ENCODE measurements around the gene TMCO4.
"Not testable (repeated sequence)": the region's sequence is repeated elsewhere in the genome, so short reads cannot be mapped to it uniquely, and the experiment has no call there.

The TMCO4 gene

DNA sequence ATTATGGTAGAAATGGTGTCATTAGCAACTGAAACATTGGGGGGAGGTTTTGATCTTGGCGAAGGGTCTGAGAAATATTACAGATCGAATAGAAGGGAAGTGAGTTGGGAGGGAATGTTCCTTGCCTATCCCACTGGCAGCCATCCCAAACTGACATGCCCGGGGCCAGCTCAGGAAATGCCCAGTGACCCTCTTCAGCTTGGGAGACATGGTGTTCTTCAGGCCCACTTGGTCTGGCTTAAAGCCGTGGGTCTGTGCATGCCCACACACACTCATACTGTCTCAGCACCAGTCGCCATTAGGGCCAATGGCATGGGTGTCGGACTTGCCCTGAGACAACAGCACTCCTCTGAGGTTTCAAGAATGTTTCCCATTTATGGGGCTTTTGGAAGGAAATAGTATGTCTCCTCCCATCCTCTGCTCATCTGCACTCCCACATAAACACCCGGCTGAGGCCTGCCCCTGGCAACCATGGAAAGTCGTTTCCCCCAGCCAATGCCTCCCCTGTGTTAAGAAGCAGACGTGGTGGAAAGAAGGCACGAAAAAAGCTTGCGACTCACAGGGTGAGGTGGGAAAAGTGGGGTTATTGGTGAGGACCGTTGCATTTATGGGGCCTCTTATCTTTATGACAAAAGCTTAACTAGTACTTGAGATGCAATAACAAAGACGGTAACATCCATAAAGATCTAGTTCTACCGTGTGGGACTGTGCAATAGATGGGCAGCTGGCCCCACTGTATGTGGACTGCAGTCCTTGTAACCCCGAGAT, 13.3 kb upstream of the TMCO4 start:
- DNase-seq (ENCODE audit: low spot score), result no peak

DNA sequence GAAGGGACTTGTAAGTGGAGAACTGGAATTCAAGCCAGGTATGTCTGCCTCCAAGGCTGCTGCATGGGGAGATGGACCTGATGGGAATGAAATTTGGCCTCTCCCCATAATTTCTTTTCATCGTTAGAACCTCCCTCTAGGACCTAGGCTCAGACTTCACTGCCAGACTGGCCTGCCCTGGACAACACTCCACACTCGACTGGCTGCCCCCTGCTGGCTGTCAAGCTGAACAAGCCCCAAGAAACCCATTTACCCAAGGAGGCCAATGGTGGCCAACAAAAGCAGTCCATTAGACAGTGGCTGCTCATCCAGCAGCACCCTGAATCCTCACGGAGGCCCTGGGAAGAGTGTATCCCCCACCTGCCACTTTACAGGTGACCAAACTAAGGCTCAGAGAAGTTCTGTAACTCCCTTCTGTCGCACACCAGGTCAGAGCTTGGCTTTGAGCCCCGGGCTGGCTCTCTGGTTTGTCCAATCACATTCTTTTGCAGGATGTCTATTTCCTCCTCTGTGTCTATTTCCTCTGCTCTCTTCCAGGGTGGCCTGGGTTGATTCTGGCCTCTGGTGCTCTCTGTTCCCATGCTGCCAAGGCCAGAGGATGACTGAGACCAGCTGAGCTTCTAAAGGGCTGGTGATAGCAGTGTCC, 11.6 kb upstream of the TMCO4 start:
- peak; percentile 49 for DNase-seq (ENCODE audit: low spot score)

DNA sequence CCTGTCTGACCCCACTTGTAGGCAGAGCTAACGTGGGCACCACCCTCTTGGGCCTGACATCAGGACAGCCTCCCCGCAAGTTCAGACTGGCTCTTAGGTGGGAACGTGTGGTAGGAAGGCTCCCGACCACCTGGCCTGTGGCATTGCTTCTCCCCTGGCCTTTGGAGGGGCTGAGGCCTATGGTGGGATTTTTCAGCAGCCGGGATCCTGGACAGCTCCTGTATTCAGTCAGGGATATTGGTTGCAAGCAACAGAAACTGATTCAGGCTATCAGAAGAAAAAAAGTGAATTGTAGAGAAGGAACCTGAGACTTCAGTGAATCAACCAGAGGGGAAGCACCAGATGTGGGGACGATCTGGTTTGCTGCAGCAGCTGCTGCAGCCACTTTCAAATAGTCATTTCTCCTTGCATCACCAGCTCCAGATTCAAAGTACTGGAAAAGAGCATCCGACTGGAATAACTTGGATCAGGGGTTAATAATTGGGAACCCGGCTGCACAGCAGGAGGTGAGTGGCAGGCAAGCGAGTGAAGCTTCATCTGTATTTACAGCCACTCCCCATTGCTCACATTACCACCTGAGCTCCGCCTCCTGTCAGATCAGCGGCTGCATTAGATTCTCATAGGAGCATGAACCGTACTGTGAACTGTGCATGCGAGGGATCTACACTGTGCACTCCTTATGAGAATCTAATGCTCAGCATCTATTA, 9.5 kb upstream of the TMCO4 start:
- no peak for DNase-seq (ENCODE audit: low spot score)

DNA sequence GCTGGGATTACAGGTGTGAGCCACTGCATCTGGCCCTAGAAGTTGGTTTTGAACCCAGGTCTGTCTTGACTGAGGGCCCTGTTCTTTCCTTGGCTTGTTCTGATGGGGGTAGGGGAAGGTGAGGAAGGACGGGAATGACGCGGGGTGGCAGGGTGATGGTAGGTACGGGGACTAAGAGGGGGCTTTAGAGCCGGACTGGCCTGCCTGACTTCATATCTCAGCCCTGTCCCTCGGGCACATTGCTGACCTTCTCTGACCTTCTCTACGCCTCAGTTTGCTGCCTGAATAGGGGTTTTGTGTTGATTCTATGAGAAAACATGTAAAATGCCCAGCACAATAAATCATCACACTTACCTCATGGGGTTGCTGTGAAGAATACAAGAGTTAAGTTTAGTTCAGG, 8.6 kb upstream of the TMCO4 start:
- DNase-seq (ENCODE audit: low spot score), result no peak

DNA sequence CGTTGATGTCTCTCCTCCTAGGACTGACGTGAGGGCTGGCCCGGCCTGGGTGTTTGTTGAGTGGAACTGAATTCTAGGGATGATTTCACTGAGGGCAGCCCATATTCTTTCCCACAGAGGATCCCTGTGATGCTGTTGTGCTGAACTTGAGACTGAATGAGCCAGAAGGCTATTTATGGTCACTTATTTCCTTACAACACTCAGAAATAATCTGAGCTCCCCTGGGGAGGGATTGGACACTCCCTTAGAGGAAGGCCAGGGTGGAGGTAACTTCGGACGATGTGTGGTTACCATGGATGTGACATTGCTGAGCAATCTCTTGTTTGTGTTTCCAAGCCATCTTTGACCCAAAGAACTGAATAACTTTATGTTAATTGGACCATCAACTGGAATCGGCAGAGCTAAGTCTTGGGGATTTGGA, 5.1 kb upstream of the TMCO4 start:
- no peak for DNase-seq (ENCODE audit: low spot score)

DNA sequence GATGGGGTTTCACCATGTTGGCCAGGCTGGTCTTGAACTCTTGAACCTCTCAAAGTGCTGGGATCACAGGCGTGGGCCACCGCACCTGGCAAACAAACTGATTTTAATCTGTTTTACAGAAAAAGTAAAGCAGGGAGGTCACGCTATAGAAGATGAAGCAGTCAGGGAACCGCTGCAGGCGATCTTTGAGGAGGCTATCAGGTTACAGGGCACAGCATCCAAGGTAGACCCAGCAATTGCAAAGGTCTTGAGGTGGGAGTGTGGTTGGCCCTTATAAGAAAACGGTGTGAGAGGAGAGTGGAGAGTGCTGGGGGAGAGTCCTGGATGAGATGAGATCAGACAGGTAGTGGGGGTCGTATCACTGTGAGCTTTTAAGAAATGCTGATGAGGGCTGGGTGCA, 2.6 kb upstream of the TMCO4 start:
- DNase-seq (ENCODE audit: low spot score), result no peak

DNA sequence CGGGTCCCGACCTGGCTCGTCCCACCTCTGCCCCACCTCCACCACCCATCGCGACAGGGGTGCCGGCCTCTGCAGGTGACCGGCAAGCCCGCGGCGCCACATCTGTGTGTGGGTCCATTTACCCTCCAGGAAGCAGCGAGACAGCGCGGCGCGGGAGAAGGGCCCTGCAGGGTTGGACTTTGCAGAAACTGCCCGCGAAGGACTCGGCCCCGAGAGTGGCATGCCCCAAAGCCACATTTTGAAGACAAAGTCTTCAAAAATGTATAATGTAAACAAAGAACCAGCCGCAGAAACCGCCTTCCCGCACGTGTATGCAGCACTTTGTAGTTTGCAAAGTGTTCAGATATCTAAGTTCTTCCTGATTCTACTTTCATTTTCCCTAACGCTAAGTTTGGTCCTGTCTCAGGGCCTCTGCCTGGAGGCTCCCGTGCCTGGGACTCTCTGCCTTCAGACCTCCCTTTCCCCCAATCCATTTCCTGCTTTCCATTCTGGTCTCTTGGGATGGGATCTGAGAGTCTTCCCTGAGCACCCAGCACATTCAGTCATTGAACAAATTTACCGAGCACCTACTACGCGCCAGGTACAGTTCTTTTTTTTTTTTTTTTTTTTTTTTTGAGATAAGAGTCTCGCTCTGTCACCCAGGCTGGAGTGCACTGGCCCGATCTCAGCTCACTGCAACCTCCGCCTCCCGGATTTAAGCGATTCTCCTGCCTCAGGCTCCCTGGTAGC, 524 bp upstream of the TMCO4 start:
- DNase-seq (ENCODE audit: low spot score), result peak; percentile 63

DNA sequence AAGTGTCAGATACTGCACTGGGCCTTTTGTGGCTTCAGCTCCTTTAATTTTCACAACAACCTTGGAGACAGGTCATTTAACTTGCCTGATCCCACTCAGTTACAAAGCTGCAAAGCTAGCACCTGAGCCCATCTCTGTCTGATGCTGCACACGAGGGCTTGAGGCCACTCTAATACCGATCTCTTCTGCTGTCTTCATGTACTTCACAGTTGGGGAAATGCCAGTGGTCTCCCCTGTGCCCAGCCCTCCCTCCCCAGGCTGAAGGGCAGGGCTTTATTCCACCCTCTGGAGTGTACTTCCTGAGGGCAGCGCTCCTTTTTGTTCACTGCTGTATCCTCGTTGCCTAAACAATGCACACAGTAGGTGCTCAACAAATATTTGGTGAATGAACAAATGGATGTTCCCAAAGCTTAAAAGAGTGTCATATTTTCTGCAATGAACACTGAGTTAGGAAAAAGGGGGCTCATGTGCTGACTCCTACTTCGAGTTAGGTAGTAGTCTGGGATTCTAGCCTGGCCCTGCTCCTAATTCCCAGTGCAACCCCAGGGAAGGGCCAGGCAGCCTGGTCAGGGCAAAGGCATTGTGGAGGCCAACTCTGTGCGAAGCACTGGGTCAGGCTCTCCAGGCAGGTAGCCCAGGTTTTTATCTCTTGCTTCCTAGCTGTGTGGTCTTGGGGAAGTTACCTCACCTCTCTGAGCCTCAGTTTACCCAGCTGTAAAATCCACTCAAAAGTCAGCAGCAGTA, 1.1 kb downstream of the TMCO4 start:
- DNase-seq (ENCODE audit: low spot score), result no peak

DNA sequence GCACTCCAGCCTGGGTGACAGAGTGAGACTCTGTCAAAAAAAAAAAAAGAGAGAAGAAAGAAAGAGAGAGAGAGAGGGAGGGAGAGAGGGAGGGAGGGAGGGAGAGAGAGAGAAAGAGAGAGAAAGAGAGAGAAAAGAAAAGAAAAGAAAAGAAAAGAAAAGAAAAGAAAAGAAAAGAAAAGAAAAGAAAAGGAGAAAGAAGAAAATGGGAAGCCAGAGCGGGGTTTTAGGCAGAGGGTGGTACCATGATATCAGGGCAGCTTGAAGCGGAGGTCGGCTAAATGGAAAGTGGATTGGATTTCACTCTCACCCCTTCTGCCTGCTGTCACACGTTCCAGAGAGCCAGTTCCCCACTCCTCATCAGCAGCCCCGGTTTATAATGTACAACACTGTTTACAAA, 1.9 kb downstream of the TMCO4 start:
- no peak for DNase-seq (ENCODE audit: low spot score)

DNA sequence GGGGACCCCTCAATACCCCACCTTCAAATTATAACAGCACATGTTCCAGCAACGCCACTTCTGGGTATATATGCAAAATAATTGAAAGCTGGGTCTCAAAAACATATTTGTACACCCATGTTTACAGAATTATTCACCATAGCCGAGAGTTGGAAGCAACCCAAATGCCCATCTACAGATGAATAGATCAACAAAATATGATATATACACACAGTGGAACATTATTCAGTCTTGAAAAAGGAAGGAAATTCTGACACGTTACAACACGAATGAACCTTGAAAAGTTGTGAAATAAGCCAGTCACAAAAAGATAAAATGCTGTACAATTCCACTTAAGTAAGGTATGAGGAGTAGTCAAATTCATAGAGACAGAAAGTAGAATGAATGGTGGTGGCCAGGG, 5.1 kb downstream of the TMCO4 start:
- no peak for DNase-seq (ENCODE audit: low spot score)

DNA sequence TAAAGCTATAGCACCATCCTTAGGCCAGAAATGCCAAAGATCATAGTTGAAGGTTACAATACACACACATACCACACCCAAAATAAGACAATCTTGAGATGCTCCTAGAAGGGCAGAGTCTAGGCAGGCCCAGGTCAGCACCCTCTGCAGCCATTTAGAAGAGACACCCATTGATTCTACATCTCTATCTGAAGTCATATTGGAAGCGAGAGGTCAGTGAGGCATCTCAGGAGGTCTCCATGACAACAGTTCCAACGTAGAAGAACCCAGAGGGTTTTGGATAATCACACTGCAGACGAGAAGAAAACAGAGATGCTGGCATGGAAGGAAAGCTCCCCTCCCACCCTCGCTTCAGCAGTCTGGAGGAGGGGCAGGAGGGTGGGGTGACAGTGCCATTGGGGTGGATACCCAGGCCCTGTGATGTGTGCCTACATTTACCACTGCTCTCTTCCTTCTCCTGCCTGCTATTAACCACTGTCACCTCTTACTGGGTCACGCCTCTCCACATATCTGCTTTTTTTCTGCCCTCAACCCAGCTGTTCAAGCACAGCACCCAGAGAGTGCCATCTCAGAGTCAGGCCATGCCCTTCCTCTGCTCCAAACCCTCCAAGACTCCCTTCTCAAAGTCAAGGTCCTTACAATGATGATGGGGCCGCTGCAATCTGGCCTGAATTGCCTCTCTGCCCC, 6.2 kb downstream of the TMCO4 start:
- no peak for DNase-seq (ENCODE audit: low spot score)

DNA sequence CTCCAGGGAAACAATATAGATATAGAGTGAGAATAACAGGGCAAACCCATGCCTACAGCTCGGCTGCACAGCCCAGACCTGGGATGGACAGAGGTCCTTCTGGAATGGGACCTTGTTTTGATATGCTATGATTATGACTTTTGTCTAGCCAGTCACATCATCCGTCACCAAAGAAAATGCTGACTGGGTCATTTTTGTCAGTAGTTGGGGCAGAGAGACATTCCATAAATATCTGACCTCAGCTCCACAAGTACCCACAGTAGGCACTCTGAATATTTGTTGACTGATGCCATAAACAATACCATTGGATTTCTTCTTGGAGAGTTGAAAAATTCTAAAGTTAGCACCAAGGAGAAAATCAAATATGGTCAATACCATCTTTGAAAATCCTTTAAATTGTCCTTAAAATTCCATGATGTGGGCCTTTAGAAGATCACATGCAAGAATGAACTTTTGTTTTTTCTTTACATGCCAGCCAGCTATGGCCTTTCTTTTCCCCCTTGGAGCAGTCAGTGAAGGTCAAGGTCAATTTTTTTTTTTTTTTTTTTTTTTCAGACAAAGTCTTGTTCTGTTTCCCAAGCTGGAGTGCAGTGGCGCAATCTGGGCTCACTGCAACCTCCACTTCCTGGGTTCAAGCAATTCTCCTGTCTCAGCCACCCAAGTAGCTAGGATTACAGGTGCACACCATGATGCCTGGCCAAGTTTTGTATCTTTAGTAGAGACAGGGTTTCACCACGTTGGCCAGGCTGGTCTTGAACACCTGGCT, 7.3 kb downstream of the TMCO4 start:
- no peak for DNase-seq (ENCODE audit: low spot score)

DNA sequence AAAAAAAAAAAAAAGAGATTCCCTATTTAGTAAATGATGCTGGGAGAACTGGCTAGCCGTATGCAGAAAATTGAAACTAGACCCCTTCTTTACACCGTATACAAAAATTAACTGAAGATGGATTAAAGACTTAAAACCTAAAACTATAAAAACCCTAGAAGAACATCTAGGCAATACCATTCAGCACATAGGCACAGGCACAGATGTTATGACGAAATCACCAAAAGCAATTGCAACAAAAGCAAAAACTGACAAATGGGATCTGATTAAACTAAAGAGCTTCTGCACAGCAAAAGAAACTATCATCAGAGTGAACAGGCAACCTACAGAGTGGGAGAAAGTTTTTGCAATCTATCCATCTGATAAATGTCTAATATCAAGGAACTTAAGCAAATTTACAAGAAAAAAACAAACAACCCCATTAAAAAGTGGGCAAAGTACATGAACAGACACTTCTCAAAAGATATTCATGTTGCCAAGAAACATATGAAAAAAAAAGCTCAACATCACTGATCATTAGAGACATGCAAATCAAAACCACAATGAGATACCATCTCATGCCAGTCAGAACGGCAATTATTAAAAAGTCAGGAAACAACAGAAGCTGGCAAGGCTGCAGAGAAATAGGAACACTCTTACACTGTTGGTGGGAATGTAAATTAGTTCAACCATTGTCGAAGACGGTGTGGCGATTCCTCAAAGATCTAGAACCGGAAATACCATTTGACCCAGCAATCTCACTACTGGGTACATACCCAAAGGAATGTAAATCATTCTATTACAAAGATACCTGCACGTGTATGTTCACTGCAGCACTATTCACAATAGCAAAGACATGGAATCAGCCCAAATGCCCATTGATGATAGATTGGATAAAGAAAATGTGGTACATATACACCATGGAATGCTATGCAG, 9.4 kb downstream of the TMCO4 start:
- DNase-seq (ENCODE audit: low spot score), result not testable (repeated sequence)

DNA sequence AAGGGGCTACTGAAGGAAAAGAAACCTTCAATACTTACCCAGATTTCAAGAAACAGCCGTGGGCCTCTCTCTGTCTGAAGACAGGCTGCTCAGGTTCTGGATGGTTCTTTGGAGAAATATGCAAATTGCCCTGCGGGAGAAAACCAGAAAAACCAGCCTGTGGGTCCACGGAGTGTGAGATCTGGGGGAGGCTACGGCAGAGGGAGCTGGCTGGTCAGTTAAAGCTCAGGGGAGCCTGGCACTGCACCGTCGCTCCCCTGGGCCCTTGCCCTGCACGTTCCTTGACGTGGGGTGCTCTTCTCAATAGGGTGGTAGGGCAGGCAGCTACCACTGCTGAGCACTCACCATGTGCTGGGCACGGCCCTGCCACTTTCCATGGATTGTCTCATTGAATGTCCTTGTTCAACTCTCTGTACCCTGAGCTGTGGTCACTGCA, 12.7 kb downstream of the TMCO4 start:
- no peak for DNase-seq (ENCODE audit: low spot score)

DNA sequence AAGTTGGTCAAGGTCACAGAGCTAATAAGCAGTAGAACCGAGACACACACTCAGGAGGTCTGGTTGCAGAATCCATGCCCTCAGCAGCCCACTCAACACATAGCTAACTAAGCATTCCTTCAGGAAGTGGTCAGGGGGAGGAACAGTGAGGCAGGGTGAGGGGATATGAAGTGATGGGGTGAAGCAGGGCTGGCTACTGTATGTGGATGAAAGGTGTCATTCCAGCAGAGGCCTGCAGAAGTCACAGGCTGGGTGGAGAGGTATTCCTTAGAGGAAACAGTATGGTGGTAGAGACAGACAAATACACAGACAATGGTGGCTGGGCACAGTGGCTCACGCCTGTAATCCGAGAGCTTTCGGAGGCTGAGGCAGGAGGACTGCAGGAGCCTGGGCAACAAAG, 14.1 kb downstream of the TMCO4 start:
- no peak for DNase-seq (ENCODE audit: low spot score)

DNA sequence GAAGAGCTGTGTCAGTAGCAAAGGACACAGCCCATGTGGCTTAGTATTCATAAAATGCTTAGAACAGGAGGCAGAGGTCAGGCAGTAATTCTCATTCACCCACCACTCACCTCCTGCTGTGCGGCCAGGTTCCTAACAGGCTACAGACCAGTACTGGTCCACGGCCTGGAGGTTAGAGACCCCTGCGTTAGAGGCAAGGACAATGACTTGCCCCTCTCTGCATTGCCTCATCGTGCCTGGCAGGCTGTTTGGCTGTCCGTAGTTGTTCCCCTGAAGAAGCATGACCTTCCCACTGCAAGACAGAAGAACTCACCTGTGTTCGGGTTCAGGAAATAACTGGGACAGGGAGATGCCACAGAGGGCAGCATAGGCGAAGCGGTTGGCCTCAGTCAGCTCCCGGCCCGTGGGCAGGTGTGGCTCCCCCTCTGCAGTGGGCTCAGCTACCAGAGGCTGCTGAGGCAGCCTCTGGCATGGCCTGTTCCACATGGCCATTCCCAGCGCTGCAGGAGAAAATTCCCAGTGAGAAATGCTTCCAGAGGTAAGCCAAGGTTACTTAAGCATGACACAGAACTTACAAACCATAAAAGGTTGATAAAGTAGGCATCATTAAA, 19.3 kb downstream of the TMCO4 start:
- no peak for DNase-seq (ENCODE audit: low spot score)

DNA sequence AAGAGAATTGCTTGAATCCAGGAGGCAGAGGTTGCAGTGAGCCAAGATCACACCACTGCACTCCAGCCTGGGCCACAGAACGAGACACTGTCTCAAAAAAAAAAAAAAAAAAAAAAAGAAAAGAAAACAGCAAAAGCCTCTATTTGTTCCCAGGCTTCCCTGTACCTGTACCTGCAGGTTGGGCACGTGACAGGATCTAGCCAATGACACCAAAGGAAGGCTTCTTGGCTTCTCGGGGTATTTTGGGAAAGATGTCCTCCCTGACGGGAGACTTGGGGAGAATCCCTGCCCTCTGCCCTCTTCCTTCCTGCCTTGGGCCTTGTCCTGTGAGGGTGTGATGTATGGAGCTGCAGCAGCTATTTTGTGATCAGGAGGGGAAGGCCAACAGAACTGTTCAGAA, 22.8 kb downstream of the TMCO4 start:
- DNase-seq (ENCODE audit: low spot score), result no peak

DNA sequence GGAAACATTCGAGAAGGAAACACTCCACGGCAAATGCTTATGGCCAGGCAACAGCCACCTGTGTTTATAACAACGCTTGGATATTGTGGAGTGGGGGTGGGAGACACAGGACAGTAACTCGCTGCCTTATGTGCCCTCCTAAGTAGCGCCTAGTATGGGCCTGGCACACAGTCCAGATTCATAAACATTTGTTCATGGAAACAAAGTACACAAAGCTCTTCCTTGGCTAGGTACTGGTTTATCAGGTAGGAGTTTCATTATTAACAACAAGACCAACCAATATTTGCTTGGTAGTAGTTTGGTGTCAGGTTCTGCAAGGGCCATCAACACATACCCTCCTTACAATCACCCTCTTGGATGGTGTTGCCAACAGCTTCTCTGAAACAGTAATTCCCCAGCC, 23.4 kb downstream of the TMCO4 start:
- no peak for DNase-seq (ENCODE audit: low spot score)

DNA sequence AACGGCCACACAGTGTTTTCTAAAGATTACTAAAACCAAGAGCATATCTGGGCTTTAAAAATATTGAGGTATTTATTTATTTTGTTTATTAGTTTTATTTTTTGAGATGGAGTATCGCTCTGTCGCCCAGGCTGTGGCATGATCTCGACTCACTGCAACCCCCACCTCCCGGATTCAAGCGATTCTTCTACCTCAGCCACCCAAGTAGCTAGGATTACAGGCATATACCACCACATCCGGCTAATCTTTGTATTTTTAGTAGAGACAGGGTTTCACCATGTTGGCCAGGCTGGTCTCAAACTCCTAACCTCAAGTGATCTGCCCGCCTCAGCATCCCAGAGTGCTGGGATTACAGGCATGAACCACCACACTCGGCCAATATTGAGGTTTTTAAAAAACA, 23.9 kb downstream of the TMCO4 start:
- no peak for DNase-seq (ENCODE audit: low spot score)

Data from HuH-7.5 (cell line).